Measurements from ENCODE around the gene FAM124A. TPM values are rescaled to one million over a fixed set of nuclear protein-coding genes. Genes with fewer than 3 reads are reported as not detected.
A peak's percentile ranks its signal among the peaks of the same experiment; 100 is the strongest.

FAM124A gene
- total and polyA plus RNA-seq, 2 experiments from 2014 or later = 37.7 to 109 TPM

DNA sequence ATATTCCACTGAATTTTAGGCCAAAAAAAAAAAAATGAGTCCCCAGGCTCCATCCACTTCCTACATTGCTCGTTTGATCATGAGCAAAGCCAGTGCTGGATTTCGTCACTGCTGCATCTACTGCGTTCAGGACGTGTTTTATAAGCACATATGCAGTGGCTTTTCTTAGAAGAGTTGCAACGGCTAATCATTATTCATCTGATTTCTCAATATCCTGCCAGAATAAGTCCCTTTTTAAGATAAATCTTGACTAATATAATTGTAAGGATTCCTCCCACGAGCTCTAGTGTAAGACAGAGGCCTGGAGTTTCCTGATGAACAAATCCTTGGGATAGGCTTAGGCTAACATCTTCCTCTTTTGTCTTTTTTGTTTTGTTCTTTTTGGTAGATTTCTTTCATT, 19.5 kb downstream of the FAM124A start (continued):
- TF ChIP-seq STAT1 (IDR thresholded peaks at IDR 0.05; ENCODE audit: unreplicated experiment) (no peak), ZNF331 (CRISPR knock-in tag; IDR thresholded peaks at IDR 0.05; ENCODE audit: low read depth) (no peak)
- TF ChIP-seq, protein P1, sequence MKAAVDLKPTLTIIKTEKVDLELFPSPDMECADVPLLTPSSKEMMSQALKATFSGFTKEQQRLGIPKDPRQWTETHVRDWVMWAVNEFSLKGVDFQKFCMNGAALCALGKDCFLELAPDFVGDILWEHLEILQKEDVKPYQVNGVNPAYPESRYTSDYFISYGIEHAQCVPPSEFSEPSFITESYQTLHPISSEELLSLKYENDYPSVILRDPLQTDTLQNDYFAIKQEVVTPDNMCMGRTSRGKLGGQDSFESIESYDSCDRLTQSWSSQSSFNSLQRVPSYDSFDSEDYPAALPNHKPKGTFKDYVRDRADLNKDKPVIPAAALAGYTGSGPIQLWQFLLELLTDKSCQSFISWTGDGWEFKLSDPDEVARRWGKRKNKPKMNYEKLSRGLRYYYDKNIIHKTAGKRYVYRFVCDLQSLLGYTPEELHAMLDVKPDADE (IDR thresholded peaks at IDR 0.05) = no peak

DNA sequence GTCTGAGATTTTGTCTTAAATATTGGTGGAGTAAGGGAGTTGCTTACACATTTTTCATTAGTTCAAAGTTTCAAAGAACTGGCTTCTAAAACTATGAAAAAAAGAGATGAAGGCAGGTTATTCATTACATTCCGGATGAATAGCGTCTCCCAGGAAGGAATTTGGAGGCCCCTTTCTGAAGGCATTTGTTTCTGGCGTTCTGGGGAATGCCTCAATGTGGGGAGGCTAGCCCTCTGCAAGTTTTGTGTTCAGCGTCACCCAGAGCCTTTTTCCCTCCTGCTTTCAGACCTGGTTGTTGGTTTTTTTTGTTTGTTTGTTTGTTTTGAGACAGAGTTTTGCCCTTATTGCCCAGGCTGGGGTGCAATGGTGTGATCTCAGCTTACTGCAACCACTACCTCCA, 21.0 kb downstream of the FAM124A start:
- Histone ChIP-seq H3F3A (replicated peaks; ENCODE audit: low read depth) (peaks cover 16% of the 10 kb centered on the region), H3K4me2 (peak overlapping the region; percentile 5), H3K9me2 (ENCODE audit: insufficient read depth) (no peaks in the 10 kb centered on the region), H3K27me3 (ENCODE audit: insufficient read depth) (no peaks in the 10 kb centered on the region), H2AFZ (no peak overlapping the region), H3K36me3 (ENCODE audit: insufficient read depth) (peaks cover 7% of the 10 kb centered on the region; the same call in 1 of the 2 replicates), H3K4me1 (ENCODE audit: insufficient read depth) (peaks cover 62% of the 10 kb centered on the region), H4K20me1 (replicated peaks; ENCODE audit: insufficient read depth) (0 out of 2 replicates have a peak, but pooled peaks cover 3% of the 10 kb centered on the region), H3K79me2 (replicated peaks; ENCODE audit: insufficient read depth) (peaks cover 59% of the 10 kb centered on the region), H3K4me3 (peak overlapping the region; percentile 14; the same call in 1 of the 2 replicates), H3K27ac (ENCODE audit: low read depth) (peak overlapping the region; percentile 90)
- peak overlapping the region; percentile 49 for H3K4me3 Mint-ChIP-seq
- H3K4me1 Mint-ChIP-seq = peaks cover 82% of the 10 kb centered on the region
- DNase-seq (ENCODE audit: low spot score) = peak; percentile 88
- ATAC-seq = peak; percentile 38
- peaks cover 42% of the 10 kb centered on the region for H3K36me3 Mint-ChIP-seq (ENCODE audit: low read depth)
- H3K27me3 Mint-ChIP-seq (ENCODE audit: insufficient read depth, low read depth, poor library complexity) = peaks cover 6% of the 10 kb centered on the region
- TF ChIP-seq ZNF331 (CRISPR knock-in tag; IDR thresholded peaks at IDR 0.05; ENCODE audit: low read depth) = no peak
- TF ChIP-seq, protein P2, sequence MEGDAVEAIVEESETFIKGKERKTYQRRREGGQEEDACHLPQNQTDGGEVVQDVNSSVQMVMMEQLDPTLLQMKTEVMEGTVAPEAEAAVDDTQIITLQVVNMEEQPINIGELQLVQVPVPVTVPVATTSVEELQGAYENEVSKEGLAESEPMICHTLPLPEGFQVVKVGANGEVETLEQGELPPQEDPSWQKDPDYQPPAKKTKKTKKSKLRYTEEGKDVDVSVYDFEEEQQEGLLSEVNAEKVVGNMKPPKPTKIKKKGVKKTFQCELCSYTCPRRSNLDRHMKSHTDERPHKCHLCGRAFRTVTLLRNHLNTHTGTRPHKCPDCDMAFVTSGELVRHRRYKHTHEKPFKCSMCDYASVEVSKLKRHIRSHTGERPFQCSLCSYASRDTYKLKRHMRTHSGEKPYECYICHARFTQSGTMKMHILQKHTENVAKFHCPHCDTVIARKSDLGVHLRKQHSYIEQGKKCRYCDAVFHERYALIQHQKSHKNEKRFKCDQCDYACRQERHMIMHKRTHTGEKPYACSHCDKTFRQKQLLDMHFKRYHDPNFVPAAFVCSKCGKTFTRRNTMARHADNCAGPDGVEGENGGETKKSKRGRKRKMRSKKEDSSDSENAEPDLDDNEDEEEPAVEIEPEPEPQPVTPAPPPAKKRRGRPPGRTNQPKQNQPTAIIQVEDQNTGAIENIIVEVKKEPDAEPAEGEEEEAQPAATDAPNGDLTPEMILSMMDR (conservative IDR thresholded peaks at IDR 0.05; ENCODE audit: low read depth in 2 of 2) = no peak
- TF ChIP-seq EZH2phosphoT487 (IDR thresholded peaks at IDR 0.05; ENCODE audit: unreplicated experiment) = no peak
- no peak for TF ChIP-seq JUNB (IDR thresholded peaks at IDR 0.05; ENCODE audit: unreplicated experiment)
- TF ChIP-seq NANOG (IDR thresholded peaks at IDR 0.05; ENCODE audit: borderline replicate concordance) = peak; percentile 15; the same call in 1 of the 2 replicates
- TF ChIP-seq, protein P3, sequence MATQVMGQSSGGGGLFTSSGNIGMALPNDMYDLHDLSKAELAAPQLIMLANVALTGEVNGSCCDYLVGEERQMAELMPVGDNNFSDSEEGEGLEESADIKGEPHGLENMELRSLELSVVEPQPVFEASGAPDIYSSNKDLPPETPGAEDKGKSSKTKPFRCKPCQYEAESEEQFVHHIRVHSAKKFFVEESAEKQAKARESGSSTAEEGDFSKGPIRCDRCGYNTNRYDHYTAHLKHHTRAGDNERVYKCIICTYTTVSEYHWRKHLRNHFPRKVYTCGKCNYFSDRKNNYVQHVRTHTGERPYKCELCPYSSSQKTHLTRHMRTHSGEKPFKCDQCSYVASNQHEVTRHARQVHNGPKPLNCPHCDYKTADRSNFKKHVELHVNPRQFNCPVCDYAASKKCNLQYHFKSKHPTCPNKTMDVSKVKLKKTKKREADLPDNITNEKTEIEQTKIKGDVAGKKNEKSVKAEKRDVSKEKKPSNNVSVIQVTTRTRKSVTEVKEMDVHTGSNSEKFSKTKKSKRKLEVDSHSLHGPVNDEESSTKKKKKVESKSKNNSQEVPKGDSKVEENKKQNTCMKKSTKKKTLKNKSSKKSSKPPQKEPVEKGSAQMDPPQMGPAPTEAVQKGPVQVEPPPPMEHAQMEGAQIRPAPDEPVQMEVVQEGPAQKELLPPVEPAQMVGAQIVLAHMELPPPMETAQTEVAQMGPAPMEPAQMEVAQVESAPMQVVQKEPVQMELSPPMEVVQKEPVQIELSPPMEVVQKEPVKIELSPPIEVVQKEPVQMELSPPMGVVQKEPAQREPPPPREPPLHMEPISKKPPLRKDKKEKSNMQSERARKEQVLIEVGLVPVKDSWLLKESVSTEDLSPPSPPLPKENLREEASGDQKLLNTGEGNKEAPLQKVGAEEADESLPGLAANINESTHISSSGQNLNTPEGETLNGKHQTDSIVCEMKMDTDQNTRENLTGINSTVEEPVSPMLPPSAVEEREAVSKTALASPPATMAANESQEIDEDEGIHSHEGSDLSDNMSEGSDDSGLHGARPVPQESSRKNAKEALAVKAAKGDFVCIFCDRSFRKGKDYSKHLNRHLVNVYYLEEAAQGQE (IDR thresholded peaks at IDR 0.05; ENCODE audit: unreplicated experiment) = no peak
- TF ChIP-seq EZH2 (IDR thresholded peaks at IDR 0.05; ENCODE audit: low read depth, unreplicated experiment) = no peak
- TF ChIP-seq, protein P4, sequence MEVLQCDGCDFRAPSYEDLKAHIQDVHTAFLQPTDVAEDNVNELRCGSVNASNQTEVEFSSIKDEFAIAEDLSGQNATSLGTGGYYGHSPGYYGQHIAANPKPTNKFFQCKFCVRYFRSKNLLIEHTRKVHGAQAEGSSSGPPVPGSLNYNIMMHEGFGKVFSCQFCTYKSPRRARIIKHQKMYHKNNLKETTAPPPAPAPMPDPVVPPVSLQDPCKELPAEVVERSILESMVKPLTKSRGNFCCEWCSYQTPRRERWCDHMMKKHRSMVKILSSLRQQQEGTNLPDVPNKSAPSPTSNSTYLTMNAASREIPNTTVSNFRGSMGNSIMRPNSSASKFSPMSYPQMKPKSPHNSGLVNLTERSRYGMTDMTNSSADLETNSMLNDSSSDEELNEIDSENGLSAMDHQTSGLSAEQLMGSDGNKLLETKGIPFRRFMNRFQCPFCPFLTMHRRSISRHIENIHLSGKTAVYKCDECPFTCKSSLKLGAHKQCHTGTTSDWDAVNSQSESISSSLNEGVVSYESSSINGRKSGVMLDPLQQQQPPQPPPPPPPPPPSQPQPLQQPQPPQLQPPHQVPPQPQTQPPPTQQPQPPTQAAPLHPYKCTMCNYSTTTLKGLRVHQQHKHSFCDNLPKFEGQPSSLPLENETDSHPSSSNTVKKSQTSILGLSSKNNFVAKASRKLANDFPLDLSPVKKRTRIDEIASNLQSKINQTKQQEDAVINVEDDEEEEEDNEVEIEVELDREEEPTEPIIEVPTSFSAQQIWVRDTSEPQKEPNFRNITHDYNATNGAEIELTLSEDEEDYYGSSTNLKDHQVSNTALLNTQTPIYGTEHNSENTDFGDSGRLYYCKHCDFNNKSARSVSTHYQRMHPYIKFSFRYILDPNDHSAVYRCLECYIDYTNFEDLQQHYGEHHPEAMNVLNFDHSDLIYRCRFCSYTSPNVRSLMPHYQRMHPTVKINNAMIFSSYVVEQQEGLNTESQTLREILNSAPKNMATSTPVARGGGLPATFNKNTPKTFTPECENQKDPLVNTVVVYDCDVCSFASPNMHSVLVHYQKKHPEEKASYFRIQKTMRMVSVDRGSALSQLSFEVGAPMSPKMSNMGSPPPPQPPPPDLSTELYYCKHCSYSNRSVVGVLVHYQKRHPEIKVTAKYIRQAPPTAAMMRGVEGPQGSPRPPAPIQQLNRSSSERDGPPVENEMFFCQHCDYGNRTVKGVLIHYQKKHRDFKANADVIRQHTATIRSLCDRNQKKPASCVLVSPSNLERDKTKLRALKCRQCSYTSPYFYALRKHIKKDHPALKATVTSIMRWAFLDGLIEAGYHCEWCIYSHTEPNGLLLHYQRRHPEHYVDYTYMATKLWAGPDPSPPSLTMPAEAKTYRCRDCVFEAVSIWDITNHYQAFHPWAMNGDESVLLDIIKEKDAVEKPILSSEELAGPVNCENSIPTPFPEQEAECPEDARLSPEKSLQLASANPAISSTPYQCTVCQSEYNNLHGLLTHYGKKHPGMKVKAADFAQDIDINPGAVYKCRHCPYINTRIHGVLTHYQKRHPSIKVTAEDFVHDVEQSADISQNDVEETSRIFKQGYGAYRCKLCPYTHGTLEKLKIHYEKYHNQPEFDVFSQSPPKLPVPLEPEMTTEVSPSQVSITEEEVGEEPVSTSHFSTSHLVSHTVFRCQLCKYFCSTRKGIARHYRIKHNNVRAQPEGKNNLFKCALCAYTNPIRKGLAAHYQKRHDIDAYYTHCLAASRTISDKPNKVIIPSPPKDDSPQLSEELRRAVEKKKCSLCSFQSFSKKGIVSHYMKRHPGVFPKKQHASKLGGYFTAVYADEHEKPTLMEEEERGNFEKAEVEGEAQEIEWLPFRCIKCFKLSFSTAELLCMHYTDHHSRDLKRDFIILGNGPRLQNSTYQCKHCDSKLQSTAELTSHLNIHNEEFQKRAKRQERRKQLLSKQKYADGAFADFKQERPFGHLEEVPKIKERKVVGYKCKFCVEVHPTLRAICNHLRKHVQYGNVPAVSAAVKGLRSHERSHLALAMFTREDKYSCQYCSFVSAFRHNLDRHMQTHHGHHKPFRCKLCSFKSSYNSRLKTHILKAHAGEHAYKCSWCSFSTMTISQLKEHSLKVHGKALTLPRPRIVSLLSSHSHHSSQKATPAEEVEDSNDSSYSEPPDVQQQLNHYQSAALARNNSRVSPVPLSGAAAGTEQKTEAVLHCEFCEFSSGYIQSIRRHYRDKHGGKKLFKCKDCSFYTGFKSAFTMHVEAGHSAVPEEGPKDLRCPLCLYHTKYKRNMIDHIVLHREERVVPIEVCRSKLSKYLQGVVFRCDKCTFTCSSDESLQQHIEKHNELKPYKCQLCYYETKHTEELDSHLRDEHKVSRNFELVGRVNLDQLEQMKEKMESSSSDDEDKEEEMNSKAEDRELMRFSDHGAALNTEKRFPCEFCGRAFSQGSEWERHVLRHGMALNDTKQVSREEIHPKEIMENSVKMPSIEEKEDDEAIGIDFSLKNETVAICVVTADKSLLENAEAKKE (CRISPR knock-in tag; IDR thresholded peaks at IDR 0.05) = no peak
- no peaks in the 10 kb centered on the region; the same call in 2 of the 3 replicates for H3K9me3 Mint-ChIP-seq
- H3K27ac Mint-ChIP-seq = peak overlapping the region; percentile 93
